Caco-2 (cell line): ENCODE measurements around the gene PPP1R13B. TPM values are rescaled to one million over a fixed set of nuclear protein-coding genes. Genes with fewer than 3 reads are reported as not detected.

Source experiments
- BruUV-seq: library from RNA; stranded (reverse); fragments of 400-500 nt; replicated peaks from 2 replicates; lab custom pipeline; 2021; lab: Mats Ljungman, UMichigan
- CTCF ChIA-PET: fragments of 300-600 bp; sonication (Branson Sonifier 250); formaldehyde crosslinking; loops from one replicate; lab custom pipeline; 2022; ENCODE audit warnings: antibody characterized with exemption; lab: Charles Lee
- POLR2A ChIA-PET: fragments of 300-600 bp; sonication (Branson Sonifier 250); formaldehyde crosslinking; loops from one replicate; lab custom pipeline; 2022; ENCODE audit warnings: antibody characterized with exemption; lab: Charles Lee
- DNase-seq, 2 experiments: peaks; one replicate each; pipeline versions ENCODE4 v3.0.0 to v3.0.0-alpha.2; 2020 to 2022
- H3K27me3 ChIP-seq: replicated peaks from 2 replicates; pipeline ENCODE4 v1.6.0; 2011; ENCODE audit warnings: low read length; ENCODE audit not compliant: control insufficient read depth, insufficient read depth
- H3K36me3 ChIP-seq: 2 replicates; pipeline ENCODE4 v1.5.1; 2011; ENCODE audit warnings: low read length; ENCODE audit not compliant: control insufficient read depth, insufficient read depth
- H3K4me1 ChIP-seq: fragments of 250-450 bp; sonication (Bioruptor Pico); 2 replicates; pipeline ENCODE4 v1.5.1; 2020; ENCODE audit warnings: mild to moderate bottlenecking
- H3K4me3 ChIP-seq: 2 replicates; pipeline ENCODE4 v1.5.1; 2011; ENCODE audit warnings: low read depth, mild to moderate bottlenecking, control low read depth, low read length
- H3K9me3 ChIP-seq: fragments of 250-450 bp; sonication (Bioruptor Pico); 2 replicates; pipeline ENCODE4 v1.5.1; 2020; ENCODE audit warnings: mild to moderate bottlenecking, moderate library complexity
- H3K27ac Mint-ChIP-seq: one replicate; pipeline ENCODE4 v1.8.0; 2022; ENCODE audit warnings: mixed read lengths; ENCODE audit not compliant: unreplicated experiment
- H3K27me3 Mint-ChIP-seq: one replicate; pipeline ENCODE4 v1.8.0; 2022; ENCODE audit warnings: mixed read lengths; ENCODE audit not compliant: insufficient read depth, unreplicated experiment
- H3K36me3 Mint-ChIP-seq: one replicate; pipeline ENCODE4 v1.8.0; 2022; ENCODE audit warnings: mild to moderate bottlenecking, mixed read lengths; ENCODE audit not compliant: insufficient read depth, unreplicated experiment
- H3K4me1 Mint-ChIP-seq: one replicate; pipeline ENCODE4 v1.8.0; 2022; ENCODE audit warnings: low read depth, mixed read lengths; ENCODE audit not compliant: unreplicated experiment
- H3K4me3 Mint-ChIP-seq: one replicate; pipeline ENCODE4 v1.8.0; 2022; ENCODE audit warnings: mild to moderate bottlenecking, moderate library complexity, mixed read lengths; ENCODE audit not compliant: unreplicated experiment
- H3K9me3 Mint-ChIP-seq: one replicate; pipeline ENCODE4 v1.8.0; 2022; ENCODE audit warnings: mixed read lengths; ENCODE audit not compliant: unreplicated experiment
- CTCF ChIP-seq, 2 experiments: fragments of 200-600 bp in 1 of 2; IDR thresholded peaks; 1 replicate in 1 of 2; 2 replicates in 1 of 2; pipeline versions ENCODE4 v1.5.1 to v1.8.0; 2011 to 2022; ENCODE audit warnings: antibody characterized with exemption in 1 of 2, control low read depth in 1 of 2, inconsistent platforms in 1 of 2, low read depth in 1 of 2, low read length in 1 of 2, mild to moderate bottlenecking in 1 of 2, moderate library complexity in 1 of 2; ENCODE audit not compliant: insufficient read depth in 1 of 2, severe bottlenecking in 1 of 2, unreplicated experiment in 1 of 2
- intact Hi-C: fragments of 100-400 bp; cut with micrococcal nuclease; formaldehyde crosslinking; loops from one replicate; pipeline ENCODE4 v1.10.0; 2022; ENCODE audit not compliant: unreplicated experiment
- total RNA-seq: library from RNA; stranded (reverse); gene quantifications from 2 replicates; pipeline ENCODE4 v1.2.3, GENCODE V29; 2022

PPP1R13B gene
- total RNA-seq, 1 experiment from 2014 or later: 15.8 TPM

- H3K9me3 Mint-ChIP-seq: no peaks in the 10 kb centered on the region
- POLR2A ChIA-PET: no interaction called here
These were observed 41.7 kb downstream of the PPP1R13B start for GRCh38 chr14:103805708-103806107.

GRCh38 chr14:103803661-103804060 lies 43.7 kb downstream of the PPP1R13B start:
- Histone ChIP-seq H3K27me3 (no peaks in the 10 kb centered on the region), H3K4me3 (no peak overlapping the region), H3K36me3 (no peaks in the 10 kb centered on the region), H3K4me1 (no peaks in the 10 kb centered on the region), H3K9me3 (no peaks in the 10 kb centered on the region)
- H3K27me3 Mint-ChIP-seq: no peaks in the 10 kb centered on the region
- CTCF ChIA-PET: interaction anchor here (3.4 kb wide), 1 partner anchor 107 kb away, joined by 11 read pairs; no protein-coding TSS in a partner anchor
- no peaks in the 10 kb centered on the region for H3K36me3 Mint-ChIP-seq
- intact Hi-C loops: no loop called here
- H3K9me3 Mint-ChIP-seq: no peaks in the 10 kb centered on the region
- no peak overlapping the region for H3K4me3 Mint-ChIP-seq
- BruUV-seq: no TSS peak
- POLR2A ChIA-PET: no interaction called here
- TF ChIP-seq CTCF (IDR thresholded peaks at IDR 0.05; ENCODE audit: insufficient read depth in 1 of 2, low read depth in 1 of 2, low read length in 1 of 2, severe bottlenecking in 1 of 2, unreplicated experiment in 1 of 2): no peak
- H3K27ac Mint-ChIP-seq: no peak overlapping the region
- DNase-seq: no peak
- H3K4me1 Mint-ChIP-seq: peaks cover 8% of the 10 kb centered on the region

More at GRCh38 chr14:103805708-103806107, 41.7 kb downstream of the PPP1R13B start:
- Histone ChIP-seq H3K4me3 (no peak overlapping the region), H3K9me3 (no peaks in the 10 kb centered on the region), H3K27me3 (no peaks in the 10 kb centered on the region), H3K36me3 (no peaks in the 10 kb centered on the region), H3K4me1 (no peaks in the 10 kb centered on the region)
- BruUV-seq: no TSS peak
- TF ChIP-seq CTCF (IDR thresholded peaks at IDR 0.05; ENCODE audit: insufficient read depth in 1 of 2, low read depth in 1 of 2, low read length in 1 of 2, severe bottlenecking in 1 of 2, unreplicated experiment in 1 of 2): no peak
- no peak for DNase-seq
- intact Hi-C loops: no loop called here
- Mint-ChIP-seq H3K27ac (no peak overlapping the region), H3K4me1 (peaks cover 8% of the 10 kb centered on the region), H3K4me3 (no peak overlapping the region), H3K27me3 (no peaks in the 10 kb centered on the region), H3K36me3 (no peaks in the 10 kb centered on the region)
- CTCF ChIA-PET: interaction anchor here (3.4 kb wide), 1 partner anchor 105 kb away, joined by 11 read pairs; no protein-coding TSS in a partner anchor

DNA sequence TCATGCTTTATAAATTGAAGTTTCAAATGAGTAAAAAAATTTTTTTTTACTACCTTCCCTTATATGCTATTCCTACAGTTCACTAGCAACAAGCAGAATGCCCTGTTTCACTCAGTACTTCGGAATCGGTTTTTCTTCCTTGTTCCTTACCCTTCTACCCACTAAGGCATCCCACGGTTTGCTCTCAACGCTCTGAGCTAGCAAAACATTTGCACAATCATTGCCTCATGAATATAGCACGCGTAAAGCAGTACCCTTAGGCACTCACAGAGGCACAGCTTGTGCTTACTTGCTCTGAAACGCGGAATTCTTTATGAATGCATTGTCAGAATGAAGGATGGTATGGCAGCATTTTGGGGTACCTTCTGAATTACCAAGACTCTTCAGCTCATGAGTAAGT lies 45.0 kb downstream of the PPP1R13B start:
- DNase-seq: no peak
- Histone ChIP-seq H3K4me3 (no peak overlapping the region), H3K36me3 (no peaks in the 10 kb centered on the region), H3K27me3 (no peaks in the 10 kb centered on the region), H3K4me1 (no peaks in the 10 kb centered on the region), H3K9me3 (no peaks in the 10 kb centered on the region)
- no peak overlapping the region for H3K27ac Mint-ChIP-seq
- no peaks in the 10 kb centered on the region for H3K36me3 Mint-ChIP-seq
- H3K4me3 Mint-ChIP-seq: no peak overlapping the region
- ChIA-PET POLR2A (interaction anchor here (0.5 kb wide), 1 partner anchor 118 kb away, joined by 15 read pairs; no protein-coding TSS in a partner anchor), CTCF (no interaction called here)
- peaks cover 8% of the 10 kb centered on the region for H3K4me1 Mint-ChIP-seq
- no peak for TF ChIP-seq CTCF (IDR thresholded peaks at IDR 0.05; ENCODE audit: insufficient read depth in 1 of 2, low read depth in 1 of 2, low read length in 1 of 2, severe bottlenecking in 1 of 2, unreplicated experiment in 1 of 2)
- intact Hi-C loops: no loop called here
- H3K9me3 Mint-ChIP-seq: no peaks in the 10 kb centered on the region
- no peaks in the 10 kb centered on the region for H3K27me3 Mint-ChIP-seq
- no TSS peak for BruUV-seq
